DOHH2 (cell line): Measurements from ENCODE around the gene ALK.

Experiments used
- H3F3A ChIP-seq: fragments of 200-600 bp; sonication (generic), shearing (Covaris generic); 2 replicates; pipeline ENCODE4 v1.6.0; 2016; ENCODE audit warnings: antibody characterized with exemption, mild to moderate bottlenecking; ENCODE audit not compliant: control insufficient read depth, insufficient read depth
- H3K27ac ChIP-seq: fragments of 200-600 bp; sonication (generic); 2 replicates; pipeline ENCODE4 v1.5.1; 2014; ENCODE audit warnings: low read depth, mild to moderate bottlenecking, low read length, moderate library complexity
- H3K27me3 ChIP-seq: fragments of 200-600 bp; sonication (generic); 2 replicates; pipeline ENCODE4 v1.6.1; 2014; ENCODE audit warnings: mild to moderate bottlenecking, low read length, mixed read lengths; ENCODE audit not compliant: control insufficient read depth
- H3K36me3 ChIP-seq: fragments of 200-600 bp; sonication (generic); 2 replicates; pipeline ENCODE4 v1.6.1; 2014; ENCODE audit warnings: mild to moderate bottlenecking, low read length, moderate library complexity, mixed read lengths; ENCODE audit not compliant: control insufficient read depth
- H3K4me1 ChIP-seq: fragments of 200-600 bp; sonication (generic); 2 replicates; pipeline ENCODE4 v1.6.1; 2014; ENCODE audit warnings: mild to moderate bottlenecking, low read length, mixed read lengths; ENCODE audit not compliant: control insufficient read depth
- H3K4me2 ChIP-seq: fragments of 200-600 bp; sonication (generic); 2 replicates; pipeline ENCODE4 v1.6.0; 2014; ENCODE audit warnings: mild to moderate bottlenecking, low read length, moderate library complexity
- H3K4me3 ChIP-seq: fragments of 200-600 bp; sonication (generic); 2 replicates; pipeline ENCODE4 v1.5.1; 2014; ENCODE audit warnings: mild to moderate bottlenecking, low read length, mixed read lengths
- H3K79me2 ChIP-seq: fragments of 200-600 bp; sonication (generic); 2 replicates; pipeline ENCODE4 v1.6.1; 2014; ENCODE audit warnings: mild to moderate bottlenecking, low read length, mixed read lengths; ENCODE audit not compliant: control insufficient read depth
- H3K9me2 ChIP-seq: fragments of 200-600 bp; sonication (generic); replicated peaks from 2 replicates; pipeline ENCODE4 v1.6.1; 2014; ENCODE audit warnings: mild to moderate bottlenecking, low read length, mixed read lengths; ENCODE audit not compliant: control insufficient read depth
- H3K9me3 ChIP-seq: fragments of 200-600 bp; sonication (generic); 2 replicates; pipeline ENCODE4 v1.6.1; 2014; ENCODE audit warnings: antibody characterized with exemption, low read length, mixed read lengths; ENCODE audit not compliant: control insufficient read depth, insufficient read depth
- H4K20me1 ChIP-seq: fragments of 200-600 bp; sonication (generic); 2 replicates; pipeline ENCODE4 v1.6.0; 2014; ENCODE audit warnings: low read depth, mild to moderate bottlenecking, antibody characterized with exemption, low read length, moderate library complexity; ENCODE audit not compliant: control insufficient read depth, insufficient read depth
- EZH2phosphoT487 ChIP-seq: fragments of 200-600 bp; sonication (generic); IDR thresholded peaks from 2 replicates; pipeline ENCODE4 v1.6.1; 2017; ENCODE audit warnings: borderline replicate concordance, mild to moderate bottlenecking, antibody characterized with exemption, low read length, moderate library complexity, mixed read lengths
- TF ChIP-seq, protein P1 (sequence below): fragments of 200-600 bp; sonication (generic); IDR thresholded peaks from one replicate; pipeline ENCODE4 v1.5.1; 2014; ENCODE audit warnings: antibody characterized with exemption, mild to moderate bottlenecking, low read depth, low read length; ENCODE audit not compliant: poor library complexity, severe bottlenecking

Gene ALK

DNA sequence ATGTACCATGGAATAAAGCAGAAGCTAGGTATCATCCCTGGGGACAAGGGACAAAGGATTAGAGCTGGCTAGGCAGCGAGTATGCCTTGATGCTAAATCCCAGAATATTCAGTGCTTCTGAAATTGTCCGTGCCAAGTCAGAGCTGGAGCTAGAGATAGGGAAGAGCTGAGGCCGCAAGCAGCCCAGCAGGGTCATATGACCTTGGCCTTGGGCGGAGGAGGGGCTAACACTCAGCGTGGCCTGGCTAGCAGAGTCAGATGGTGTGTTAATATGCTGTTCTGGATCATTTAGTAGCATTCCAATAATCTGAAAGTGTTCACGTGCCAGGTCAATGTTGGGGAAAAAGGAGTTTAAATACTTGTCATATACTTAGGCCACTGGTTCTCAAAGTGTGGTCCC, 431.3 kb downstream of the ALK start:
- no peaks in the 10 kb centered on the region for H4K20me1 ChIP-seq
- no peaks in the 10 kb centered on the region for H3K9me2 ChIP-seq
- TF ChIP-seq, protein P1, sequence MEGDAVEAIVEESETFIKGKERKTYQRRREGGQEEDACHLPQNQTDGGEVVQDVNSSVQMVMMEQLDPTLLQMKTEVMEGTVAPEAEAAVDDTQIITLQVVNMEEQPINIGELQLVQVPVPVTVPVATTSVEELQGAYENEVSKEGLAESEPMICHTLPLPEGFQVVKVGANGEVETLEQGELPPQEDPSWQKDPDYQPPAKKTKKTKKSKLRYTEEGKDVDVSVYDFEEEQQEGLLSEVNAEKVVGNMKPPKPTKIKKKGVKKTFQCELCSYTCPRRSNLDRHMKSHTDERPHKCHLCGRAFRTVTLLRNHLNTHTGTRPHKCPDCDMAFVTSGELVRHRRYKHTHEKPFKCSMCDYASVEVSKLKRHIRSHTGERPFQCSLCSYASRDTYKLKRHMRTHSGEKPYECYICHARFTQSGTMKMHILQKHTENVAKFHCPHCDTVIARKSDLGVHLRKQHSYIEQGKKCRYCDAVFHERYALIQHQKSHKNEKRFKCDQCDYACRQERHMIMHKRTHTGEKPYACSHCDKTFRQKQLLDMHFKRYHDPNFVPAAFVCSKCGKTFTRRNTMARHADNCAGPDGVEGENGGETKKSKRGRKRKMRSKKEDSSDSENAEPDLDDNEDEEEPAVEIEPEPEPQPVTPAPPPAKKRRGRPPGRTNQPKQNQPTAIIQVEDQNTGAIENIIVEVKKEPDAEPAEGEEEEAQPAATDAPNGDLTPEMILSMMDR, result no peak
- no peak for TF ChIP-seq EZH2phosphoT487
- H3K4me2 ChIP-seq, result no peak overlapping the region
- no peaks in the 10 kb centered on the region for H3F3A ChIP-seq
- no peaks in the 10 kb centered on the region for H3K79me2 ChIP-seq
- H3K27me3 ChIP-seq, result peaks cover 8% of the 10 kb centered on the region; the same call in 1 of the 2 replicates
- H3K4me3 ChIP-seq, result no peak overlapping the region
- H3K27ac ChIP-seq, result no peak overlapping the region
- no peaks in the 10 kb centered on the region for H3K9me3 ChIP-seq
- H3K4me1 ChIP-seq, result no peaks in the 10 kb centered on the region
- no peaks in the 10 kb centered on the region for H3K36me3 ChIP-seq

DNA sequence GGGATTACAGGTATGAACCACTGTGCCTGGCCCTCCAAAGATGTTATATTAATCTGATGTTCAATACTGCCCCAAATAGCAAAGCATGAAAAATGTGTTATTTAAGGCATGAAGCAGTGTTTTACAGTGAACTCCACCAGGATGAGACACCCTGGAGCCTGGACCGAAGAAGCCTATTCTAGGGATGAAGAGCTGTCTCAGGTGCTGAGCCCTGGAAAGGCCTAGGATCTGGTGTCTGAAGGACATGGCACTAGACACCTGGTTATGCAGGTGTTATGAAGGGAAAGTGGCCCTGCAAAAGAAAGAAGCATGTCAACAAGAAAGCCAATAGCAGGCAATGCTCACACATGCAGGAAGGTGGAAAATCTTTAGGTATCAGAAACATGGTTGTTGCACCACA, 431.8 kb downstream of the ALK start:
- no peaks in the 10 kb centered on the region for H3K4me1 ChIP-seq
- H3K27ac ChIP-seq, result no peak overlapping the region
- no peaks in the 10 kb centered on the region for H3K9me3 ChIP-seq
- H3F3A ChIP-seq, result no peaks in the 10 kb centered on the region
- peaks cover 8% of the 10 kb centered on the region; the same call in 1 of the 2 replicates for H3K27me3 ChIP-seq
- H3K9me2 ChIP-seq, result no peaks in the 10 kb centered on the region
- no peak for TF ChIP-seq EZH2phosphoT487
- TF ChIP-seq, protein P1, result no peak
- H4K20me1 ChIP-seq, result no peaks in the 10 kb centered on the region
- no peaks in the 10 kb centered on the region for H3K79me2 ChIP-seq
- H3K36me3 ChIP-seq, result no peaks in the 10 kb centered on the region
- H3K4me2 ChIP-seq, result no peak overlapping the region
- H3K4me3 ChIP-seq, result no peak overlapping the region

DNA sequence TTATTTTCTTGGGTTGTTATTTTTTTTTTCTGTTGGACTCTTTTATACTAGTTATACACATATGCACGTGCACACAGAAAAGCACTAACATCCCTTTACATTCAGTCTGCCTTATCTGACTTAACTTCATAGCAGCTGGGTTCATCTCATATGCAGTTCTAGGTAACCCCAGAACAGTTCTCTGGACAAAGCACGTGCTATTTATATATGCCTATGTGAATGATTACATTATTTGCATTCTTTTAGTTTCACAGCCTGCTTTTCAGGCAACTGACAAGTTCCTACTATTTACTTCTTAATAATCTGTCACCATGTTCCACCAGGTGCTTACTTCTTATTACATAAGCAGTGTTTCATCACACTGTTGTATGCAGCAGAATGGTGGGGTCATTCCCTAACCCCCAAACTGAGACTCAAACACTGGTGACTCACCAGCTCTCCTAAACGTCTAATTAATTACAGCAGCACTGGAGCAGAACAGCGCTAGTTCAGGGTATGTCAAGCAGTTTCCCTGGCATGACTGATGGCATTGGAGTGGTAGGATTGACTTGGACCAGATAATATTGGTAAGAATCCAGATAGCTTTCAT, 433.3 kb downstream of the ALK start:
- Histone ChIP-seq H3K4me2 (no peak overlapping the region), H3K9me3 (no peaks in the 10 kb centered on the region), H3K79me2 (no peaks in the 10 kb centered on the region), H3K27me3 (peaks cover 8% of the 10 kb centered on the region; the same call in 1 of the 2 replicates), H3K9me2 (no peaks in the 10 kb centered on the region), H3K4me1 (no peaks in the 10 kb centered on the region), H3K4me3 (no peak overlapping the region), H3K36me3 (no peaks in the 10 kb centered on the region), H3K27ac (no peak overlapping the region), H4K20me1 (no peaks in the 10 kb centered on the region), H3F3A (no peaks in the 10 kb centered on the region)
- TF ChIP-seq EZH2phosphoT487, result no peak
- TF ChIP-seq, protein P1, result no peak
